ENCODE results near the gene PSKH1. TPM values are rescaled to one million over a fixed set of nuclear protein-coding genes. Genes with fewer than 3 reads are reported as not detected.

PSKH1 gene
- total and polyA plus RNA-seq, 4 donors, result 11.8 to 32.9 (median 21.2) TPM

DNA sequence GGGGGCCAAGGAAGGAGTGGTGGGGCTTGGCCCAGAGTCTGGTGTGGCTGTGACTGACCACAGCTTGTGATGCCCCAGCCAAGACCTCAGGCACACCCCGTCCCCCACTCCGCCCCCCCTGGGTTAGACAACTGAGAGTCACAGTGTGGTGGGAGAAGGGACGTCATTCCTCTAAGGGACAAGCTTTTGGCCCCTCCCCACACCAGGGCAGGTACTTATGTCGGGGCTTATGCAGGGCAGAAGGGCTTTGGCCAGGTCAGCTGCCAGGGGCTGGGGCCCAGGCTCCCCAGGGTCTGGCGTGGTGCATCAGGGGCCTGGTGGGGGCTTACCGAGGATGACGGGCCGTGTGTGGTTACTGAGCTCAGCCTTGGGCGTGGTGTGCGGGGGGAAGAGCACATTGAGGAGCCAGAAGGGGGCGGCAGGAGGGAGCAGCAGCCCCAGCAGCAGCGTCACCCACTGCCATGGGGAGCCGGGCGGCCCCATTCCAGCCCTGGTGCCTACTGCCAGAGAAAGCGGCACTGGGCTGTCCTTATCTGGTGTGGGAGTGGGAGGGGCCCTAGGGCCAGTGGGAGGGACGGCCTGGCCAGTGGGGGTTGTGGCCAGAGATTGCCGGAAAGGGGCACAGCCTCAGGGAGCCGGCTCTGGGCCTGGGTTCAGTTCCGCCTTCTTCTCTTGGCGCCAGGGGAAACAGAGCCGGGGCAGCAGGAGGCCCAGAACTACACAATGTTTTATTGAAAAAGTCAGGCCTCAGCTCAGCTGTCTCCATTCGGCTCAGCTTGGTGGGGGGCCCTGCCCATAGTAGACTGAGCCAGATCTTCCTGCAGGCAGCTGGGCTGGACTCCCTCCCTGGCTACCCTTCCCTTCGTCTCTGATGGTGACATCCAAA is 50.8 kb downstream of the PSKH1 start, which contains the start of gene LCAT:
Gene LCAT (minus strand): TSS at position 502 of the 886 bp plus-strand sequence. CDS start 19 bp downstream, at position 483.
- ATAC-seq (ENCODE audit: insufficient read depth, low FRiP score) (no peak), DNase-seq (peak; percentile 39 to 59 (median 46))
- Histone ChIP-seq H3K9ac (ENCODE audit: insufficient read depth in 1 of 2, low read length in 2 of 2) (no peak within 1 kb of the TSS), H3K4me3 (no peak within 1 kb of the TSS), H3K27me3 (ENCODE audit: control insufficient read depth in 3 of 3, insufficient read depth in 3 of 3, low read length in 2 of 3) (no peaks in the 10 kb centered on the region), H3K9me3 (ENCODE audit: control insufficient read depth in 4 of 4, insufficient read depth in 3 of 4, low read length in 3 of 4) (no peaks in the 10 kb centered on the region), H3K27ac (ENCODE audit: low read depth in 1 of 2, low read length in 1 of 2) (peak within 1 kb of the TSS; percentile 24 to 69), H3K36me3 (ENCODE audit: control insufficient read depth in 4 of 4, insufficient read depth in 4 of 4, low read length in 4 of 4) (peaks cover 15 to 83% (median 42%) of the 10 kb centered on the region in 4 donors), H3K4me1 (ENCODE audit: control insufficient read depth in 5 of 5, insufficient read depth in 5 of 5, low read length in 5 of 5) (peaks cover 0 to 10% (median 0%) of the 10 kb centered on the region in 5 donors)
- 76 to 79% methylated on average over 23 of the region's 23 CpGs for WGBS, 2 donors
- TF ChIP-seq CTCF (IDR thresholded peaks at IDR 0.05; ENCODE audit: control extremely low read depth, extremely low read depth), result no peak

- no peak for TF ChIP-seq CTCF (IDR thresholded peaks at IDR 0.05; ENCODE audit: control extremely low read depth, extremely low read depth)
- DNase-seq (no peak), ATAC-seq (ENCODE audit: insufficient read depth, low FRiP score) (no peak)
- Histone ChIP-seq H3K36me3 (ENCODE audit: control insufficient read depth in 4 of 4, insufficient read depth in 4 of 4, low read length in 4 of 4) (peaks cover 17 to 86% (median 44%) of the 10 kb centered on the region in 4 donors), H3K9ac (ENCODE audit: insufficient read depth in 1 of 2, low read length in 2 of 2) (no peak overlapping the region), H3K27me3 (ENCODE audit: control insufficient read depth in 3 of 3, insufficient read depth in 3 of 3, low read length in 2 of 3) (no peaks in the 10 kb centered on the region), H3K27ac (ENCODE audit: low read depth in 1 of 2, low read length in 1 of 2) (peak overlapping the region; percentile 24 to 49), H3K9me3 (ENCODE audit: control insufficient read depth in 4 of 4, insufficient read depth in 3 of 4, low read length in 3 of 4) (no peaks in the 10 kb centered on the region), H3K4me3 (no peak overlapping the region), H3K4me1 (ENCODE audit: control insufficient read depth in 5 of 5, insufficient read depth in 5 of 5, low read length in 5 of 5) (peaks cover 0 to 10% (median 0%) of the 10 kb centered on the region in 5 donors)
- WGBS, 2 donors, result 95% methylated on average over 24 of the region's 24 CpGs
Measured at GRCh38 chr16:67944690-67945391, 51.8 kb downstream of the PSKH1 start.

DNA sequence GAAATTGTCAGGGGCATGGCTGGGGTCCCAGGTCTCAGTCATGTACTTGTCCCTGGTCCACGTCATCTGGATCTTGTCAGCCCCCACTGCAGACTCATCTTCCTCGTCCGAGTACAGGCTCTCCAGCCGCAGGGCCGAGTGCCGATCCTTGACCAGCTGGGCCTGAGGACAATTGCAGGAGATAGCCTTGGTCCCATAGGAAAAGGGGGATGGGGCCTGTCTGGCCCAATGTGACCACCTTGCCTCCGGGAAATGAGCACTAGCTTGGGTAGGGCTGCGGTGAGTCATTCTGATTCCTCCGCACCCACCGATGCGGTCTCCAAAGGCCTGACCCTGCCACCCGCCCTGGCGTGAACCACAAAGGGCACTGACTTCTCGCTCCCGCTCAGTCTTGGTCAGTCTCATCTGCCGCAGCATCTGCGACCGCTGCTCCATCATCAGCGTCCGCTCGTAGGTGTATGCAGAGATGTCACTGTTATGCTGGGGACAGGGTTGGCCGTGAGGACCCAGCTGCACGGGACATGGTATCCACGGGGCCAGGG is 52.4 kb downstream of the PSKH1 start:
- no peak for DNase-seq
- Histone ChIP-seq H3K9ac (ENCODE audit: insufficient read depth in 1 of 2, low read length in 2 of 2) (no peak overlapping the region), H3K4me3 (no peak overlapping the region), H3K27ac (ENCODE audit: low read depth in 1 of 2, low read length in 1 of 2) (peak overlapping the region in 1 of 2 donors; percentile 9), H3K27me3 (ENCODE audit: control insufficient read depth in 3 of 3, insufficient read depth in 3 of 3, low read length in 2 of 3) (no peaks in the 10 kb centered on the region), H3K4me1 (ENCODE audit: control insufficient read depth in 5 of 5, insufficient read depth in 5 of 5, low read length in 5 of 5) (peaks cover 0 to 10% (median 0%) of the 10 kb centered on the region in 5 donors), H3K9me3 (ENCODE audit: control insufficient read depth in 4 of 4, insufficient read depth in 3 of 4, low read length in 3 of 4) (no peaks in the 10 kb centered on the region), H3K36me3 (ENCODE audit: control insufficient read depth in 4 of 4, insufficient read depth in 4 of 4, low read length in 4 of 4) (peaks cover 17 to 86% (median 43%) of the 10 kb centered on the region in 4 donors)
- 91 to 92% methylated on average over 24 of the region's 24 CpGs for WGBS, 2 donors
- no peak for ATAC-seq (ENCODE audit: insufficient read depth, low FRiP score)
- no peak for TF ChIP-seq CTCF (IDR thresholded peaks at IDR 0.05; ENCODE audit: control extremely low read depth, extremely low read depth)

All from lung (tissue), 12 donors.